Measurements from ENCODE around the gene KCNG4. TPM values are rescaled to one million over a fixed set of nuclear protein-coding genes. Genes with fewer than 3 reads are reported as not detected.

Gene KCNG4
- polyA plus RNA-seq, 3 donors: not detected

- 81 to 87% (median 86%) methylated on average over 9 of the region's 9 CpGs for WGBS, 3 donors
- H3K27ac ChIP-seq (ENCODE audit: low read depth, low read length): no peak overlapping the region
Measured at GRCh38 chr16:84270071-84270470, 30.3 kb upstream of the KCNG4 start.

GRCh38 chr16:84268291-84269040 is 28.7 kb upstream of the KCNG4 start:
- no peak overlapping the region for H3K27ac ChIP-seq (ENCODE audit: low read depth, low read length)
- WGBS, 3 donors: 44 to 67% (median 65%) methylated on average over 18 of the region's 18 CpGs

- WGBS, 3 donors: 74 to 86% (median 75%) methylated on average over 4 of the region's 4 CpGs
- no peak overlapping the region for H3K27ac ChIP-seq (ENCODE audit: low read depth, low read length)
Measured at GRCh38 chr16:84267380-84267779, 27.6 kb upstream of the KCNG4 start.

- WGBS, 3 donors: 35 to 40% (median 36%) methylated on average over 4 of the region's 4 CpGs
- H3K27ac ChIP-seq (ENCODE audit: low read depth, low read length): no peak overlapping the region
Measured at GRCh38 chr16:84266451-84266850, 26.6 kb upstream of the KCNG4 start.

- 66 to 93% (median 81%) methylated on average over 3 of the region's 3 CpGs for WGBS, 3 donors
- no peak overlapping the region for H3K27ac ChIP-seq (ENCODE audit: low read depth, low read length)
Measured at GRCh38 chr16:84262939-84263338, 23.1 kb upstream of the KCNG4 start.

- WGBS, 3 donors: 59 to 89% (median 88%) methylated on average over 4 of the region's 4 CpGs
- no peak overlapping the region for H3K27ac ChIP-seq (ENCODE audit: low read depth, low read length)
Measured at GRCh38 chr16:84262031-84262430, 22.2 kb upstream of the KCNG4 start.

- no peak overlapping the region for H3K27ac ChIP-seq (ENCODE audit: low read depth, low read length)
- WGBS, 3 donors: 80 to 85% (median 81%) methylated on average over 23 of the region's 23 CpGs
Measured at GRCh38 chr16:84260766-84261554, 21.1 kb upstream of the KCNG4 start.

- no peak overlapping the region for H3K27ac ChIP-seq (ENCODE audit: low read depth, low read length)
- WGBS, 3 donors: 86 to 92% (median 92%) methylated on average over 3 of the region's 3 CpGs
Measured at GRCh38 chr16:84259691-84260090, 19.9 kb upstream of the KCNG4 start.

GRCh38 chr16:84258266-84258665 is 18.5 kb upstream of the KCNG4 start:
- 87 to 91% (median 90%) methylated on average over 11 of the region's 11 CpGs for WGBS, 3 donors
- no peak overlapping the region for H3K27ac ChIP-seq (ENCODE audit: low read depth, low read length)

GRCh38 chr16:84255050-84255810 is 15.4 kb upstream of the KCNG4 start:
- 81 to 87% (median 87%) methylated on average over 4 of the region's 4 CpGs for WGBS, 3 donors
- no peak overlapping the region for H3K27ac ChIP-seq (ENCODE audit: low read depth, low read length)

- no peak overlapping the region for H3K27ac ChIP-seq (ENCODE audit: low read depth, low read length)
- WGBS, 3 donors: 44 to 61% (median 44%) methylated on average over 4 of the region's 4 CpGs
Measured at GRCh38 chr16:84254062-84254461, 14.2 kb upstream of the KCNG4 start.

GRCh38 chr16:84253173-84253572 is 13.4 kb upstream of the KCNG4 start:
- WGBS, 3 donors: 74 to 87% (median 75%) methylated on average over 4 of the region's 4 CpGs
- no peak overlapping the region for H3K27ac ChIP-seq (ENCODE audit: low read depth, low read length)

- whole genome bisulfite sequencing, 3 donors: 55 to 63% (median 60%) methylated on average over 7 of the region's 7 CpGs
Measured at GRCh38 chr16:84252184-84252583, 12.4 kb upstream of the KCNG4 start.

GRCh38 chr16:84247844-84248243 is 8.0 kb upstream of the KCNG4 start:
- WGBS, 3 donors: 79 to 92% (median 85%) methylated on average over 5 of the region's 5 CpGs
- no peak overlapping the region for H3K27ac ChIP-seq (ENCODE audit: low read depth, low read length)

More at GRCh38 chr16:84252184-84252583, 12.4 kb upstream of the KCNG4 start:
- H3K27ac ChIP-seq (ENCODE audit: low read depth, low read length): no peak overlapping the region

GRCh38 chr16:84247331-84247730 is 7.5 kb upstream of the KCNG4 start:
- 81 to 90% (median 83%) methylated on average over 6 of the region's 6 CpGs for WGBS, 3 donors
- no peak overlapping the region for H3K27ac ChIP-seq (ENCODE audit: low read depth, low read length)

GRCh38 chr16:84246679-84247077 is 6.9 kb upstream of the KCNG4 start:
- H3K27ac ChIP-seq (ENCODE audit: low read depth, low read length): no peak overlapping the region
- 59 to 76% (median 70%) methylated on average over 5 of the region's 5 CpGs for WGBS, 3 donors

GRCh38 chr16:84245956-84246678 is 6.3 kb upstream of the KCNG4 start:
- WGBS, 3 donors: 64 to 90% (median 88%) methylated on average over 10 of the region's 10 CpGs
- H3K27ac ChIP-seq (ENCODE audit: low read depth, low read length): no peak overlapping the region

- H3K27ac ChIP-seq (ENCODE audit: low read depth, low read length): no peak overlapping the region
- WGBS, 3 donors: 90 to 99% (median 98%) methylated on average over 2 of the region's 2 CpGs
Measured at GRCh38 chr16:84244728-84245127, 4.9 kb upstream of the KCNG4 start.

All from adipose tissue (tissue), 3 donors.